SJSA1 (cell line): ENCODE measurements around the gene SH3TC1. TPM values are rescaled to one million over a fixed set of nuclear protein-coding genes. Genes with fewer than 3 reads are reported as not detected.
A peak's percentile ranks its signal among the peaks of the same experiment; 100 is the strongest.

Experiments
- DNase-seq, 2 experiments: peaks; one replicate each; pipeline ENCODE4 v3.0.0-alpha.2; 2015 to 2020; ENCODE audit warnings: low spot score in 2 of 2, low read depth in 1 of 2
- H3K27ac ChIP-seq: fragments of 250-450 bp; sonication (Bioruptor Pico); 2 replicates; pipeline ENCODE4 v1.5.1; 2020; ENCODE audit warnings: mild to moderate bottlenecking, moderate library complexity
- H3K27me3 ChIP-seq: fragments of 250-450 bp; sonication (Bioruptor Pico); replicated peaks from 2 replicates; pipeline ENCODE4 v1.5.1; 2020; ENCODE audit warnings: mild to moderate bottlenecking, moderate library complexity
- H3K36me3 ChIP-seq: fragments of 250-450 bp; sonication (Bioruptor Pico); 2 replicates; pipeline ENCODE4 v1.5.1; 2020; ENCODE audit warnings: mild to moderate bottlenecking
- H3K4me1 ChIP-seq: fragments of 250-450 bp; sonication (Bioruptor Pico); replicated peaks from 2 replicates; pipeline ENCODE4 v1.6.1; 2021; ENCODE audit warnings: mild to moderate bottlenecking
- H3K4me3 ChIP-seq: fragments of 250-450 bp; sonication (Bioruptor Pico); 2 replicates; pipeline ENCODE4 v1.5.1; 2020; ENCODE audit warnings: mild to moderate bottlenecking
- H3K9me3 ChIP-seq: fragments of 250-450 bp; sonication (Bioruptor Pico); replicated peaks from 2 replicates; pipeline ENCODE4 v1.5.1; 2020; ENCODE audit warnings: mild to moderate bottlenecking
- total RNA-seq: library from RNA; depleted of rRNA; stranded (reverse); fragments of >200 nt; shearing (Covaris generic); gene quantifications from 2 replicates; pipeline ENCODE4 v1.2.3, GENCODE V29; 2014

The SH3TC1 gene
- total RNA-seq, 1 experiment from 2014 or later = 1.4 TPM

DNA sequence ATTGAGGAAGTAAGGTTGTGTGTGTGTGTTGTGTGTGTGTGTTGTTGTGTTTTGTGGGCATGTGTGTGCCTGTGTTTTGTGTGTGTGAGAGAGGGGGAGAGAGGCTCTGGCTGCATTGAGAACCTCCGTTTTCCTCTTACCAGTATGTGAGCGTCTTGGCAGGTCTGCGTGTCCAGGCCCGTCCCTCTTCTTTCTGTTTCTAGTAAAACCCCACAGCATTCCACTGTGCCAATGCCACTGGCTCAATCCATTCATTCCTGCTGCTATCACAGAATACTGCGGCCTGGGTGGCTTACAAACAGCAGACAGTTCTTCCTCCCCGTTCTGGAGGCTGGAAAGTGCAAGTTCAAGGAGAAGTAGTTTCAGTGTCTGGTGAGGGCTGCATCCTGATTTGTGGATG lies 55.0 kb downstream of the SH3TC1 start:
- Histone ChIP-seq H3K4me3 (no peak overlapping the region), H3K36me3 (no peaks in the 10 kb centered on the region), H3K9me3 (no peaks in the 10 kb centered on the region), H3K27me3 (no peaks in the 10 kb centered on the region), H3K27ac (no peak overlapping the region), H3K4me1 (no peaks in the 10 kb centered on the region)
- no peak for DNase-seq

DNA sequence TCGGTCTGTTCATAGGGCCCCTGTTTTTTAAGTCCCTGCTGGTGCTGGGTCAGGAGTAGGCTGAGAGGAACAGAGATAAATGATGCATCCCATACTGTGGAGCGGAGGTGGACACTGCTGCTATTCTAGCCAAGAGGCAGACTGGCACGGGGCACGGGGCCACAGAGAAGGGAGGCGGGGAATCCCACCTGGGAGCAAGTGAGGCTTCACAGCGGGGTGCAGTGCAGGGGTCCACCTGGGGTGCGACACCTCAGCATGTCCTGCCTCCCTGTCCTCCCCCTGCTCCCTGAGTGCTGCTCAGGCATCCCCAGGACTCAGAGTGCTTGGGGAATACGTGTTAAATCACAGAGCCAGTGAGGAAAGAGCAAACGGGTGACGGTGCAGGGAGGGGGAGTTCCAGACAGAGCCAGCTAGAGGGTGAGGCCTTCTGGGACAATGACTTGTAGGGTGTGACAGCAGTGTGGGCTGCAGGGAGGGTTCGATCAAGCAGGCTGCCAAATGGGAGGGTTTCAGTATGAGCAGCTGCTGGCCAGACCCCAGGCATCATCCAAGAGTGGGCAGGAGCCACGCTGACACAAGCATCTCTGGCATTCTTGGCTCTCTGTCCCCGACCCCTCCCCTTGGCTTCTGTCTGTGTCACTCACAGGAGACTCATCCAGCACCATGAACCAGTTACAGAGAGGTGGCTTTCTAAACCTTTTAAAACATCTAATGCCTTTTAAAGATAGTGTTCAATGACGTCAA lies 56.8 kb downstream of the SH3TC1 start:
- Histone ChIP-seq H3K4me1 (peaks cover 5% of the 10 kb centered on the region), H3K9me3 (no peaks in the 10 kb centered on the region), H3K36me3 (no peaks in the 10 kb centered on the region), H3K27ac (no peak overlapping the region), H3K4me3 (no peak overlapping the region), H3K27me3 (no peaks in the 10 kb centered on the region)
- DNase-seq = no peak

GRCh38 chr4:8257854-8258253 lies 58.8 kb downstream of the SH3TC1 start:
- Histone ChIP-seq H3K36me3 (no peaks in the 10 kb centered on the region), H3K27me3 (no peaks in the 10 kb centered on the region), H3K4me1 (peaks cover 8% of the 10 kb centered on the region), H3K27ac (no peak overlapping the region), H3K4me3 (no peak overlapping the region), H3K9me3 (no peaks in the 10 kb centered on the region)
- DNase-seq = no peak

- H3K4me3 ChIP-seq = no peak overlapping the region
- H3K4me1 ChIP-seq = peaks cover 8% of the 10 kb centered on the region
- no peak for DNase-seq
- H3K9me3 ChIP-seq = no peaks in the 10 kb centered on the region
- no peaks in the 10 kb centered on the region for H3K27me3 ChIP-seq
- no peak overlapping the region for H3K27ac ChIP-seq
- H3K36me3 ChIP-seq = no peaks in the 10 kb centered on the region
These were observed 59.6 kb downstream of the SH3TC1 start for GRCh38 chr4:8258552-8259212.

DNA sequence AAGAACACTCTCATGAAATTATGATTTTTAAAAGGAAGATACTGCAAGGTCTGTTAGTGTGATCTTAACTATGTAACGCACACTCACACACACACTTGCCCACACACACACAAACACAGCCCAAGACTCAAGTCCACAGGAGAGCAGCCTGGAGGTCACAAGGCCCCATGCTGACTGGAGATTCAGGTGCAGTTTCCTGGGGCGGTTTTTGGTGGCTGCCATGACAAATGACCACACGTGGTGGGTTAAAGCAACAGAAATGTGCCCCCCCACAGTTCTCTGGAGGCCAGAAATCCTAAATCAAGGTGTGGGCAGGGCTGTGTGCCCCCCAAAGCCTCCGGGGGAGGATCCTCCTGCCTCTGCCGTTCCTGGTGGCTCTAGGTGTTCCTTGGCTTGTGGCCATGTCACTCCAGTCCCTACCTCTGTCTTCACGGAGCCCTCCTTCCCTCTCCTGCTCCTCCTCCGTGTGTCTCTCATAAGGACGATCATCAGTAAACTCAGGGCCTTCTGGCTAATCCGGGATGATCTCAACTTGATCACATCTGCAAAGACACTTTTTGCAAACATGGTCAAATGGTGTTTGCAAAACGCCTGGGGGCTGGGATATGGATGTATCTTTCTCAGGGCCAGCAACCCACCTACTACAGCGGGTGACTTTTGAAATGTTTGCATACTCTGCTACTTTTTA lies 60.8 kb downstream of the SH3TC1 start:
- Histone ChIP-seq H3K4me1 (peaks cover 8% of the 10 kb centered on the region), H3K27ac (no peak overlapping the region), H3K36me3 (no peaks in the 10 kb centered on the region), H3K27me3 (no peaks in the 10 kb centered on the region), H3K9me3 (no peaks in the 10 kb centered on the region), H3K4me3 (no peak overlapping the region)
- DNase-seq = no peak

GRCh38 chr4:8260656-8261111 lies 61.6 kb downstream of the SH3TC1 start:
- H3K27me3 ChIP-seq = no peaks in the 10 kb centered on the region
- H3K4me1 ChIP-seq = peaks cover 8% of the 10 kb centered on the region
- H3K4me3 ChIP-seq = no peak overlapping the region
- peak in 1 of 2 experiments; percentile 29 for DNase-seq
- H3K27ac ChIP-seq = no peak overlapping the region
- H3K36me3 ChIP-seq = no peaks in the 10 kb centered on the region
- H3K9me3 ChIP-seq = no peaks in the 10 kb centered on the region

DNA sequence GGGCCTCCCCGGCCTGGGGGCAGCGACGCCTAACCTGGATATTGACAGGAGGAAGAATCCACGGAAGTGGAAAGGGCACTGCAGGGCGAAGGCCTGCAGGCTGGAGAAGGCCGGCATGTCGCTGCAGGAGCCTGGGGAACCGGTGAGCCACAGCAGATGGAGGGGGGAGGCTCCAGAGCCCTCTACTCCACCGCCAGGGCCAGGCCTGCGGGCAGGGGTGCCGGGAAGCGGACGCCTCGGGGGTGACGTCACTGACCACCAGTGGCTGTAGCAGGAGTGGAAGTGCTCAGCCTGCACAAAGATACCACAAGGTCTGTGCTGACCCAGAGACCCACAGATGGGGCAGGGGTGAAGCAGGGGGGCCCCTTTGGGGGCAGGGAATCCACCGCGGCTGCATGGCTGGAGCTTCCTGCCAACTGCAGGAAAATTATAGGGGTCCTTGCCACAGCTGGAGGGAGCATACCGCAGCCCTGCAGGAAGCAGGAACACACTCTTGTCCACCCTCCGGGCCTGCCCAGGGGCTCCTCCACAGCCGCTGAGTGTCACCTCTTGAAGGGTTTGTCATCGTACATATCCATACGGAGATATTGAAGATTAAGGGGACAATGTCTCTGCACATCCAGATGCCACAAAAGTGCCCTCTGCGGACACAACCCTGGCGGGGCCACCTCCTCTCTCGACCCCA lies 62.9 kb downstream of the SH3TC1 start:
- no peak overlapping the region for H3K27ac ChIP-seq
- peak in 1 of 2 experiments; percentile 46 for DNase-seq

GRCh38 chr4:8262637-8263322 lies 63.7 kb downstream of the SH3TC1 start:
- no peaks in the 10 kb centered on the region for H3K9me3 ChIP-seq
- no peaks in the 10 kb centered on the region for H3K27me3 ChIP-seq
- H3K36me3 ChIP-seq = no peaks in the 10 kb centered on the region
- no peak overlapping the region for H3K27ac ChIP-seq
- no peak overlapping the region for H3K4me3 ChIP-seq
- peaks cover 8% of the 10 kb centered on the region for H3K4me1 ChIP-seq
- DNase-seq = no peak

More for the DNA sequence above, 62.9 kb downstream of the SH3TC1 start:
- H3K9me3 ChIP-seq = no peaks in the 10 kb centered on the region
- no peaks in the 10 kb centered on the region for H3K36me3 ChIP-seq
- peaks cover 8% of the 10 kb centered on the region for H3K4me1 ChIP-seq
- no peaks in the 10 kb centered on the region for H3K27me3 ChIP-seq
- H3K4me3 ChIP-seq = no peak overlapping the region

GRCh38 chr4:8263397-8263796 lies 64.3 kb downstream of the SH3TC1 start:
- Histone ChIP-seq H3K9me3 (no peaks in the 10 kb centered on the region), H3K36me3 (no peaks in the 10 kb centered on the region)

DNA sequence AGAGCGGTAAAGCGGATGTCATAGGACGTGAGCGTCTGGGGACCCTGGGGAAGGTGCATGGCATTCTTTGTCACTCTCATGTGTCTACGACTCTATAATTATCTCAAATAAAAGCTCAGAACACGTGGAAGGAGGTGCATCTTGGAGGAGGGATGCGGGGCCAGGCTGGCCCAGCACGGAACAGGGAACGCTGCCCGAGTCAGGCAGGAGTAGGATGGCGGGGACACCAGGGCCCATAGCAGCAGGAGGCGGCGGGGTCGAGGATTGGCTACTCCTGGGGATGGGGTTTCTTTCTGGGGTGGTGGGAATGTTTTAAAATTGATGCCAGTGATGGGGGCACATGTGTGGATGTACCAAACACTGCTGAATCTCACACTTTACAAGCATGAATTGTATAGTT lies 65.0 kb downstream of the SH3TC1 start:
- H3K36me3 ChIP-seq = no peaks in the 10 kb centered on the region
- H3K27me3 ChIP-seq = no peaks in the 10 kb centered on the region
- H3K27ac ChIP-seq = no peak overlapping the region
- no peak for DNase-seq
- H3K9me3 ChIP-seq = no peaks in the 10 kb centered on the region
- no peak overlapping the region for H3K4me3 ChIP-seq
- H3K4me1 ChIP-seq = peaks cover 8% of the 10 kb centered on the region

More at GRCh38 chr4:8263397-8263796, 64.3 kb downstream of the SH3TC1 start:
- DNase-seq = no peak
- Histone ChIP-seq H3K27me3 (no peaks in the 10 kb centered on the region), H3K4me1 (peaks cover 8% of the 10 kb centered on the region), H3K27ac (no peak overlapping the region), H3K4me3 (no peak overlapping the region)

- Histone ChIP-seq H3K9me3 (no peaks in the 10 kb centered on the region), H3K4me3 (no peak overlapping the region), H3K36me3 (no peaks in the 10 kb centered on the region), H3K27ac (no peak overlapping the region), H3K4me1 (peaks cover 8% of the 10 kb centered on the region), H3K27me3 (peaks cover 3% of the 10 kb centered on the region; the same call in 1 of the 2 replicates)
- no peak for DNase-seq
These were observed 66.3 kb downstream of the SH3TC1 start for GRCh38 chr4:8265171-8265929.

- no peaks in the 10 kb centered on the region for H3K36me3 ChIP-seq
- no peak for DNase-seq
- no peaks in the 10 kb centered on the region for H3K9me3 ChIP-seq
- H3K27ac ChIP-seq = no peak overlapping the region
- no peak overlapping the region for H3K4me3 ChIP-seq
- peaks cover 1% of the 10 kb centered on the region for H3K4me1 ChIP-seq
- peaks cover 5% of the 10 kb centered on the region; the same call in 1 of the 2 replicates for H3K27me3 ChIP-seq
These were observed 67.0 kb downstream of the SH3TC1 start for GRCh38 chr4:8266088-8266487.
